Caki2 (cell line): Measurements from ENCODE around the gene GATA2. TPM values are rescaled to one million over a fixed set of nuclear protein-coding genes. Genes with fewer than 3 reads are reported as not detected.

ENCODE experiments used
- DNase-seq: peaks from one replicate; pipeline ENCODE4 v3.0.0-alpha.2; 2015; ENCODE audit warnings: low read depth
- in situ Hi-C: cut with HindIII; loops from 2 replicates; pipeline ENCODE4 v1.10.0; 2016; ENCODE audit warnings: low sequenced_read_pairs, low pct_unique_long_range_greater_than_20kb, mixed read lengths
- total RNA-seq: library from RNA; depleted of rRNA; stranded (reverse); fragments of >200 nt; shearing (Covaris generic); gene quantifications from 2 replicates; pipeline ENCODE4 v1.2.3, GENCODE V29; 2014; ENCODE audit warnings: low replicate concordance

GATA2 gene
- total RNA-seq, 1 experiment from 2014 or later, result 1.5 TPM

GRCh38 chr3:128452678-128453275 is 40.2 kb downstream of the GATA2 start:
- DNase-seq, result no peak
- in situ Hi-C loops, result no loop called here

DNA sequence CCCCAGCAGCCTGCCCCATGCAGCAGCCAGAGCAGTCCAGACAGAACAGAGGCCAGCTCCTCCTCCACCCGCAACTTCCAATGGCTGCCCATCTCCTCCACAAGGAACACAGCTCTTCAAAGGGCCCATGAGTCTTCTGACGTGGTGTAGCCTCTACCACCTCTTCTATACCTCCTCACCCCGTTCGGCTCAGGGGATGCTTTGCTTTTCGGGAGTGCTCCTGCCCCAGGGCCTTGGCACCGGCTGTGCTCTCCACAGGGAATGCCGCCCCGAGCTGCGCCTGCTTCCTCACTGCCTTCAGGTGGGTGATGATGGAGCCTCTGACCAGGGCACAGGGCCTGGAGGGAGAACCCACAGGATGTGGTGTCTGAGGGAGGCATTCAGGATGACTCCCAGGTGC is 40.9 kb downstream of the GATA2 start:
- no peak for DNase-seq
- in situ Hi-C loops, result no loop called here

DNA sequence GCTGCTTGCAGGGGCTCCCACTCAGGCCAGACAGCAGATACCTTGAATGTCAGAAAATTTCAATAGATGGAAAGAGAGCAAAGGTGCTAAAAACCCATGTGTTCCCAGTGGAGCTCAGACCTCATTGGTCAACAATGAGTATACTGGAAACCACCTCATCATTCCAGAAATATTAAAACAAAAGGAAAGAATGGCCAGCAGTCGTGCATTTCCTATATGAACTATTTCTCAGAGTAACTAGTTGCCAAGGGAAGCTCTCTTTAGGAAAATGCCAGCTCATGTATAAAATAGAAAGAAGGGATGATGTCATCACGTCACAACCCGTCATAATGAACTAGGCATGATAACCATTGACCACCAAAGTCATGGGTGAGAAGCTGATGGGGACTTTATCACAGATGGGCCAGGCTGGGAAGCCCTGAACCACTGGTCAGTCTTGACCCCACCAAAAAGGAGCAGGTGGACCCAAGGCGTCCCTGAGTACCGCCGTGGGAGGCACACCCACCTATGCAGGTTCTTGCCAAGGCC is 43.8 kb downstream of the GATA2 start:
- in situ Hi-C loops, result no loop called here
- no peak for DNase-seq

DNA sequence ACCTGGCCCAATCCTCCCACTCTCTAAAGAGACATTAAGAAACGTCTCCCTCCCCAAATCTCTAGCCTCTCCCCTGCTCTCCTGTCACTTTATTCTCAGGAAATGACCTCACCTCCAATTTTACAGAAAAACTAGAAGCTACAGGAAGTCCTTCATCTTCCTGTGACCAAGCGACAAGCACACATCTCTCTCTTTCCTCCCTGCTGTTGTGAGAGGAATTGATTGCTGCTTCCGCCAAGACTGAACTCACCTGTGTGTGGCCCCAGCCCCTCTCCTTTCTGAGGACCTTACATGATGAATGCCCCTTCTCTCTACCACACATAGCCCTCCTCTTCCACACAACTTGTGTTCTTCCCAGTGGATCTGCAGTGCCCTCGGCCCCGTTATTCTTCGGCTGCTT is 44.5 kb downstream of the GATA2 start:
- DNase-seq, result no peak
- in situ Hi-C loops, result no loop called here

- in situ Hi-C loops, result no loop called here
- DNase-seq, result peak; percentile 12
Observed at GRCh38 chr3:128447561-128448013, 45.4 kb downstream of the GATA2 start.

DNA sequence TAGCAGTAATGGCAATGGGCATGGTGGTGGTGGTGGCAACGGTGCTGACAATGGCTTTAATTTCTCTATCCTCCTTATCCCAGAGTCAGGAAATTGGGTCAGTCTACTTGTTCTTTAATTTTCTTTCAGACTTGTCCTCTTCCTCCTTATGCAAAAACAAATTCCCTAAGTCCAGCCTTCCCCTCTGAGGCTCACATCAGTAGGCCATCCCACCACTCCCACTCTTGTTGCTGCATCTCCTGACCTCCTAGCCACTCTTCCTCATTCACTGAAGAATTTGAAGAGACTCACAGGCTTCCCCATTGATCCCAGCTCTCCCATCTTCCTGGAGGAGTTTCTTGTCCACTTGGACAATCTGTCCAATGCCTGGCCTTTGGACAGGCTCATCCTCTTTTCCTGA is 46.2 kb downstream of the GATA2 start:
- in situ Hi-C loops, result no loop called here
- DNase-seq, result no peak

GRCh38 chr3:128445357-128445756 is 47.6 kb downstream of the GATA2 start:
- in situ Hi-C loops, result no loop called here
- no peak for DNase-seq

DNA sequence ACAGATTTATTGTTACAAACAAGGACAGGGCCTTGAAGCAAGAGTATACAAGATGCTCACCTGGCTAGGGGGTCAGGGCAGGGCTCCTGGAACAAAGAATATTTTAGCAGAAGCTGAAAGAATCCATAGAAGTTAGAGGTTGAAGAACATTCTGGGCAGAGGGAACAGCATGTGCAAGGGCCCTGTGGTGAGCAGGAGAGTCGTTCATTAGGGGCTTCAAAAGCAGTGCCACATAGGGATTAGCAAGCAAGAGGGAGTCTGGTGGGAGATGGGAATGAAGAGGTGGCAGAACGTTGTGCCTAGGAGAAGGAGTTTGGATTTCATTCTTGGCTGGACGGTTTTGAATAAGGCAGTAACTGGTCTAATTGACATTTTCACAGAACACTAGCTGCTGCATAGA is 49.2 kb downstream of the GATA2 start:
- DNase-seq, result no peak
- in situ Hi-C loops, result no loop called here

- in situ Hi-C loops, result no loop called here
- DNase-seq, result no peak
Observed at GRCh38 chr3:128442949-128443348, 50.1 kb downstream of the GATA2 start.

- DNase-seq, result no peak
- in situ Hi-C loops, result no loop called here
Observed at GRCh38 chr3:128442070-128442469, 50.9 kb downstream of the GATA2 start.

- in situ Hi-C loops, result no loop called here
- DNase-seq, result no peak
Observed at GRCh38 chr3:128439226-128439625, 53.8 kb downstream of the GATA2 start.

GRCh38 chr3:128438488-128439072 is 54.4 kb downstream of the GATA2 start:
- in situ Hi-C loops, result no loop called here
- DNase-seq, result no peak

GRCh38 chr3:128436214-128436613 is 56.8 kb downstream of the GATA2 start:
- no peak for DNase-seq
- in situ Hi-C loops, result no loop called here

DNA sequence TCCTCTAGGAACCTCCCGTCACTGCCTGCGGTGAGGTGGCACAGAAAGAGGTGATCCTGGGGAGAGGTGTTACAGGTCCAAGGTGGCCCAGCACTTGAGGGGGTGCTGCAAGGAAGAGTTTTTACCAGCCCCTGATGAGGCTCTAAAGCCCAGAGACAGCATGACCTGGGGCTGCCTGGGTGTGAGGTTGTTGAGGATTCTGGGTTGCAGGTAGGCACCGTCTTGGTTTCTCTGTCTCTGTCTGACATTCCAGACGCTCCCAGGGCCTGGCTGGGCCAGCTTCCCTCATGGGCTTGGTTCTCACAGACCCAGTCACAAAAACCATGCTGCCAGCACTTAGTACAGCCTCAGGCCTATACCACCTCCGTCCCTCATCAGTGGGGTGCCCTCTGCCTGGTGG is 57.4 kb downstream of the GATA2 start:
- in situ Hi-C loops, result no loop called here
- no peak for DNase-seq

GRCh38 chr3:128435058-128435457 is 57.9 kb downstream of the GATA2 start:
- DNase-seq, result no peak
- in situ Hi-C loops, result no loop called here

GRCh38 chr3:128434524-128434923 is 58.5 kb downstream of the GATA2 start:
- in situ Hi-C loops, result no loop called here
- no peak for DNase-seq

DNA sequence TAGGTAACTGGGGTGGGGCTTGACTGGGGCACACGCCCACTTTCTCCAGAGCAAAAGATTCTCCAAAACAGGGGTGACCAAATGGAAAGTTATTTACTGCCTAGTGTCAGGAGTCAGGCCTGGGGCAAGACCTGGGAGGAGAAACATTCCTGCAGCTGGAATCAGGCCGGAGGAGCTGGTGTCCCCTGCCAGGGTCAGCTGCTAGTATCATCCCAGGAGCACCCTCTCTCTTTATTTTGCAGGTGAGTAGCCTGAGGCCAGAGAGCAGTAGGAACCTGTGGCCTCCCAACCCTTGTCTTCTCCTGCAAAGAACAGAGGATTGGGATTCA is 59.2 kb downstream of the GATA2 start:
- in situ Hi-C loops, result no loop called here

DNA sequence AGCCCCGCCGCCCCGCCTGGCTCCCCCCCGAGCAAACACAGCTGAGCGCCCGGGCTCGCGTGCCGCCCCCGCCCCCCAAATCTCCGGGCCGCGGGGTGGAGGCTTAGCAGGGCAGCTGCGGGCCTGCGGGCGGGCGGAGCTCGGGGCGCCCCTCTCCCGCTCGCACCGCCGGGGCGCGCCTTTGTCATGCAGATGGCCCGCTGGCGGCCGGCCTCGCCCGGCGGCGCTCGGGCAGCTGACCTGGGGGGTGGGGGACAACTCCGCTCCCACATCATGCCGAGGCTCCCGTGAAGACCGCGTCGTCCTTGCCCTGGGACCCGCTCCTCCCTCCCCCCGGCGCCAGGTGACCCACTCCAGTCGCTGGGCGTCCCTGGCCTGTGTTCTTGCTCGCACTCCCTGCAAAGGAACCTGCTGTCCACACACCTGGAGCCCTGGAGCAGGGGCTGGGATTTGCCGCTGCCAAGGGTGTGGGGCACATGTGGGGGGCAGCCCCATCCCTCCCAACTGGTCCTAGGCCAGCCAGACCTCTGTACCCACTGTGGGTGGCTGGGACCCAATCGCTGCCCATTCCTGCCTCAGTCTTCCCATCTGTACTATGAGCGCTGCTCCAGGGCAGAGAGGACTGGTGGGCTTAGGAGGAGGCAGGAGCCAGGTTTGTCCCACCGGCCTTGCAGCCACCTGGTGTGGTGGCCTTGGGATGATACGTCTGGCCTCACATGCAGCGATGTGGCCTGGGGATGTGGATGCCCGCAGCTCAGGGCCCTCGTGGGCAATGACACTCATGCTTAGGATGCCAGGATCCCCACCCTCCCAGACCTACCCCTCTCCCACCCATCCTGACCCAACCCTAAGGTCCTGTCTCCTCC is 59.8 kb downstream of the GATA2 start:
- in situ Hi-C loops, result no loop called here
- DNase-seq, result no peak

More for the DNA sequence above, 59.2 kb downstream of the GATA2 start:
- DNase-seq, result no peak

DNA sequence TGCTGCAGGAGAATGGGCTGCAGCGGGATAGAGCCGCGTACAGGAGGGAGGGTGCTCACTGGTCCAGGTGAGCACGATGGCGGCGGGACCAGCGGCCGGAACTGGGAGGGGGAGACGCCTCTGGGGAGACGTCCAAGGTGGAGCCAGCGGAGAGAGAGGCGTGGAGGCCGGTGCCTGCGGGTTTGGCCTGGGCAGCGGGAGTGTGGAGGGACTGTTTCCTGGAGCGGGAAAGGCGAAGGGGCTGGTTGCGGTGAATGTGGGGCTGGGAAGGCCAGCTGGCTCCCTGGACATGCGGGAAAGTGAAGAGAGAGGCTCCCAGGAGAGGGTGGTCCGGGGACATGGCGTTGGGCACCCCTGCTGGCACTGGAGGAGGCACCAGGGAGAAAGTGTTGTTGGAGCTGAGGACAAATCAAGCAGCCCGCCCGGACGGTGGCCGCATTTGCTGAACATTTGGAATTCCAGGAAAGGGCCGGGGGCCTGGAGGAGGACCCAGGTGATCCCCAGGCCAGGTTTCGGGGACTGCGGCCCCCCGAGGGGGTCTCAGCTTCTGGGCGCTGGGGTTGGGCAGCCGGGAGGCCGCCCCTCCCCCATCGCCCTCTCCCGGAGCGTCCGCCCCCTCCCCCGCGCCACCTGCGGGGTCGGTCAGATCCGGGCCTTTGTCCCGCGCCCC is 60.6 kb downstream of the GATA2 start:
- no peak for DNase-seq
- in situ Hi-C loops, result no loop called here
